ENCODE measurements around the gene PRR5L.

DNA sequence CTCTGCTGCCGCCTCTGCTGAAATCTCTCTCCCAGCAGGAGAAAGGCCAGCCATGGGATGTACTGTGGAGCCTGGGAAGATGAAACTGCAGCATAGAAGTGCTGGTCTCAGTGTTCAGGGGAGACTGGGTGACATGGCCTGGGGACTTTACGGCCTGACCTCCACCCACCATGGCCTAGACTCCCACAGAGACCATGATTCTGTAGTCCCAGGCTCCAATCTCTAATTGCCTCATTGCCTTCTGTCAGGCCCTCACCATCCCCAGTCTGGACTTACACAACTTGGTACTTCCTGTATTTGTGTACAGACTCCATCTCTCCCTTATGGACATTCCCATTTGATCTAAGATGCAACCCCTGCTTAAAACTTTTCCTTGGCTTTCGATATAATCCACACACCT, 170.9 kb downstream of the PRR5L start:
- TF ChIP-seq POLR2A (IDR thresholded peaks at IDR 0.05; ENCODE audit: low read length) (no peak), GATA1 (IDR thresholded peaks at IDR 0.05; ENCODE audit: low read depth, low read length) (no peak)

All from erythroblast (primary cell).